ENCODE measurements around the gene BBC3.
A peak's percentile ranks its signal among the peaks of the same experiment; 100 is the strongest.

BBC3 gene

GRCh38 chr19:47190167-47190727 is 40.8 kb downstream of the BBC3 start:
- H3K4me3 ChIP-seq (replicated peaks in 1 of 2; ENCODE audit: low read depth in 2 of 2, low read length in 2 of 2): no peak overlapping the region
- DNase-seq (ENCODE audit: low read depth in 2 of 2): peak; percentile 63 to 94
- TF ChIP-seq, protein P1, sequence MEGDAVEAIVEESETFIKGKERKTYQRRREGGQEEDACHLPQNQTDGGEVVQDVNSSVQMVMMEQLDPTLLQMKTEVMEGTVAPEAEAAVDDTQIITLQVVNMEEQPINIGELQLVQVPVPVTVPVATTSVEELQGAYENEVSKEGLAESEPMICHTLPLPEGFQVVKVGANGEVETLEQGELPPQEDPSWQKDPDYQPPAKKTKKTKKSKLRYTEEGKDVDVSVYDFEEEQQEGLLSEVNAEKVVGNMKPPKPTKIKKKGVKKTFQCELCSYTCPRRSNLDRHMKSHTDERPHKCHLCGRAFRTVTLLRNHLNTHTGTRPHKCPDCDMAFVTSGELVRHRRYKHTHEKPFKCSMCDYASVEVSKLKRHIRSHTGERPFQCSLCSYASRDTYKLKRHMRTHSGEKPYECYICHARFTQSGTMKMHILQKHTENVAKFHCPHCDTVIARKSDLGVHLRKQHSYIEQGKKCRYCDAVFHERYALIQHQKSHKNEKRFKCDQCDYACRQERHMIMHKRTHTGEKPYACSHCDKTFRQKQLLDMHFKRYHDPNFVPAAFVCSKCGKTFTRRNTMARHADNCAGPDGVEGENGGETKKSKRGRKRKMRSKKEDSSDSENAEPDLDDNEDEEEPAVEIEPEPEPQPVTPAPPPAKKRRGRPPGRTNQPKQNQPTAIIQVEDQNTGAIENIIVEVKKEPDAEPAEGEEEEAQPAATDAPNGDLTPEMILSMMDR (IDR thresholded peaks at IDR 0.05; ENCODE audit: low read depth, low read length): no peak

GRCh38 chr19:47188507-47189033 is 42.4 kb downstream of the BBC3 start:
- no peak overlapping the region for H3K4me3 ChIP-seq (replicated peaks in 1 of 2; ENCODE audit: low read depth in 2 of 2, low read length in 2 of 2)
- TF ChIP-seq, protein P1 (IDR thresholded peaks at IDR 0.05; ENCODE audit: low read depth, low read length): no peak
- no peak for DNase-seq (ENCODE audit: low read depth in 2 of 2)

DNA sequence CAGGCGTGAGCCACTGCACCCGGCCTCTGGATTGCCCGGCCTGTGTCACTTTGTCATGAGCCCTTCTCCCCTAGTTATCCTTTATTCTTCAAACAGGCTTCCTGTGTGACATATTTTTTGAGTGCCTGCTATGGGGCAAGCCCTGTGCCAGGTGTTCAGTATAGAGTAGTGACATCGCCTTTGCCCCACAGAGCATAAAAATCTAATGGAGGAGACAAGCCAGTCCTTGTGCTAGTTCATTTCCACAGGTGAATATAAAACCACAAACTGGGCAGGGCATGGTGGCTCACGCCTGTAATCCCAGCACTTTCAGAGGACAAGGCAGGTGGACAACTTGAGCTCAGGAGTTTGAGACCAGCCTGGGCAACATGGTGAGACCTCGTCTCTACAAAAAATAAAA is 43.2 kb downstream of the BBC3 start:
- TF ChIP-seq, protein P1 (IDR thresholded peaks at IDR 0.05; ENCODE audit: low read depth, low read length): no peak
- H3K4me3 ChIP-seq (replicated peaks in 1 of 2; ENCODE audit: low read depth in 2 of 2, low read length in 2 of 2): no peak overlapping the region
- no peak for DNase-seq (ENCODE audit: low read depth in 2 of 2)

GRCh38 chr19:47187335-47187655 is 43.7 kb downstream of the BBC3 start:
- no peak for DNase-seq (ENCODE audit: low read depth in 2 of 2)
- no peak overlapping the region for H3K4me3 ChIP-seq (replicated peaks in 1 of 2; ENCODE audit: low read depth in 2 of 2, low read length in 2 of 2)
- TF ChIP-seq, protein P1 (IDR thresholded peaks at IDR 0.05; ENCODE audit: low read depth, low read length): no peak

DNA sequence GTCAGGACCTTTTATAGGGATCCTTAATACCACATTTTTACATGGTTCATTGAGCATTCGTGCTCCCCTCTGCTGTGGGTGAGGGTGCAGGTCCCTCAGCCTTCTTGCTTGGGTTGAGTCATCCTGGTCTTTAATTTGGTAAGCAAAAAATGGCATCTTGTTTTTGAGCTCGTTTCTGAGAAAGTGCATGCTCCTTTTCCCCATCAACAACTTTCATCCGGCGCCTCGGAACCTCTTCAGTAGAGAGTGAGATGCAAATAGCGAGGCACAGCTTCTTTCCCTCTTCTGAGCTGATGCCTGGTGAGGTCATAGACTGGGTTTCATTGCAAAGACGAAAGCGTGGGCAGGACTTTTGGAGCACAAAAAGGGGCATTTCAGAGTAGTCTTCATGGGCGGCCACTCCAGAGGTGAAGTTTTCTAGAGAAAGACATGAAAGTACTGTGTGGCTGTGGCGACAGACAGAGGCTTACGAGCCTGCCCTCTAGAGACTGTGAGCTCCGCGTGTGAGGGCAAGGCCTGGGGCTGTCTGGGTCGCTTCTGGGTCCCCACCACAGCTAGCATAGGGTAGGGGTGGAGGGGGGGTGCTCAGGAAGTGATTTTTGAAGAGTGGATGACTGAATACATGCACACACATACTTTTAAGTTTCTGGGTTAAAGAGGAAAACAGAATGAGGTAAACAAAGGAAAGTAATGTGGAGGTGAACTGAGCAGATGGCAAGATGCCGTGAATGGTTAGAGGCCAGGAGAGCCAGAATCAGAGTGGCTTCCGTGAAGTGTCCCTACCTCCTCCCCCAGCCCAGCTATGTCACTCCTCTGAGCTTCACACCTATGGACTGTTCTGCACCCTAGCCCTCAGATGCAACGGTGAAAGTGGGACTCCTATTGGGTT is 44.3 kb downstream of the BBC3 start:
- no peak overlapping the region for H3K4me3 ChIP-seq (replicated peaks in 1 of 2; ENCODE audit: low read depth in 2 of 2, low read length in 2 of 2)
- TF ChIP-seq, protein P1 (IDR thresholded peaks at IDR 0.05; ENCODE audit: low read depth, low read length): no peak
- no peak for DNase-seq (ENCODE audit: low read depth in 2 of 2)

- DNase-seq (ENCODE audit: low read depth in 2 of 2): no peak
- H3K4me3 ChIP-seq (replicated peaks in 1 of 2; ENCODE audit: low read depth in 2 of 2, low read length in 2 of 2): no peak overlapping the region
- TF ChIP-seq, protein P1 (IDR thresholded peaks at IDR 0.05; ENCODE audit: low read depth, low read length): no peak
Observed at GRCh38 chr19:47183601-47184000, 47.4 kb downstream of the BBC3 start.

All from cardiac fibroblast (primary cell).